SKM-1 treated with dmso at 0.1 percent for 144 hours (cell line): ENCODE measurements around the gene HDAC9.
"Not testable (repeated sequence)": the region's sequence is repeated elsewhere in the genome, so short reads cannot be mapped to it uniquely, and the experiment has no call there.

Experiments
- DNase-seq: peaks from one replicate; lab custom pipeline; 2025; ENCODE audit not compliant: unreplicated experiment; lab: John Stamatoyannopoulos, UW

Gene HDAC9

DNA sequence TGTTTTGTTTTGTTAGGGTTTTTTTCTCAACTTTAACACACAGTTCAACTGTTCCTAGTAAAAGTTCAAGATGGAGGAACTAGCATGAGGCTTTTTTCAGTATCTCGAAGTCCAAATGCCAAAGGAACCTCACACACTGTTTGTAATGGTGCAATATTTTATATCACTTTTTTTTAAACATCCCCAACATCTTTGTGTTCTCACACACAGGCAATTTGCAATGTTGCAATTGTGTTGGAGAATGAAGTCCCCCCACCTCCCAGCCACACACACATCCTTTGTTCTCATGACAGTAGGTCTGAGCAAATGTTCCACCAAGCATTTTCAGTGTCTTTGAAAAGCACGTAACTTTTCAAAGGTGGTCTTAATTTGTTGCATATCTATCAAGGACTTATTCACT lies 501.0 kb downstream of the HDAC9 start:
- no peak for DNase-seq

DNA sequence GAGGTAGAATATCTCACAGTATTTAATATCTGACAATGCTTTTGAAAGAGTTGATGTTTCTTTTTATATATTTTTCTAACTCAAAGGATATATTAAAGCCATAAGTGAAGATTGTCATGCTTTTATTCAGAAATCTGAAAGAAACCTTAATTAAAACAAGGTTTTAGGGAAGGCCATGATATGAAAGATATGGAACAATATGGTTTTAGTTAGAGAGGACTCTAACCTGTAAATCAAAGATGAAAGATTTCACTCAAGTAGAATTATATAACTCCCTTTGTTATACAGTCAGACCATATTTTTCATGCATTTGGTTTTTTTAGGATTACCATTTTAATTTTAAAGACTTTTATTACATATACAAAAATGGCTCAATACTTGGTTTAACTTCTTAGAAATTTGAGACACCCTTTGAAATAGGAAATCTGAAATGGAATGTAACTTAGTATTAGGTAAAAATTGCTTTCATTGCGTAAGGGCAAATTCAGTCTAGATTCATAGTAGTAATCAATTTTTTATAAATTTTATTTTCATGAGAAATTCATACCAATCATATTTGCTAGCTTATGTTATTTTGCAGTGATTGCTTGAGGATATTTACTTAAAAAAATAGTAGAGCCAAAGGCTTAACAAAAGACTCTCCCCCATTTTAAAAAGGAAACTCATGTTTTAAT lies 502.1 kb downstream of the HDAC9 start:
- no peak for DNase-seq

DNA sequence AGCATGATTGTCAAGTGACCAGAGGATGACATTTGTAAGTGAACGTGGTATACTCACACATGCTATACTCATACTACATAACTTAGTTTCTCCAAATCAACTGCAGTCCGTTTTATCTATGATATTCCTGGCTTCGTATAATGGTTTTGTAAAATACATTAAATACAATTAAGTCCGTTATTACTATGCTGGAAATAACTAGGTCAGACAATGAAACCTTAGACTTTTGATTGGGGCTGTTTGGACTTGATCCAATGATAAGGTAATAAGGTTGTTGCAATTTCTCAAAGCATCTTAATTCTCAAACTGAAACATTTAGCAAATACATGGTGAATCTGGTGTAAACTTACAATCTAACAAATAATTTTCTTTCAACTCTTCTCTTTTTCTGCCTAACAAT lies 504.9 kb downstream of the HDAC9 start:
- DNase-seq: no peak

DNA sequence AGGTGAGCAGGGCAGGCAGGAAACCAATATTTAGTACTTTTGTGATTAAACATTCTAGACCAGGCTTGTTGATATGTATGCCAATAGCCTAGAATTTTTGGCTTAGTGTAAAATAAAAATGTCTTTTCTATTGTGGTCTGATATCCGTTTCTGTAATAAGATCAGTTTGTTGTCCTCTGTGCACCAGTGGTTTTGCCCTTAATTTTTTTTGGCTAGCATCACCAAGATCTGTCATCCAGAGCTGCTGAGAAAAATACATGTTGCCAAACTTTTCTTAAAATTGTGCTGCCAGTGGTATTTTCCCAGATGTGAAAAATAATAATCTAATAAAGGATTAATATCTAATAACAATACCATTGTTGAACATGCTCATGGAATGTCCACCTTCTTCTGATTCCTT lies 506.3 kb downstream of the HDAC9 start:
- DNase-seq: no peak

DNA sequence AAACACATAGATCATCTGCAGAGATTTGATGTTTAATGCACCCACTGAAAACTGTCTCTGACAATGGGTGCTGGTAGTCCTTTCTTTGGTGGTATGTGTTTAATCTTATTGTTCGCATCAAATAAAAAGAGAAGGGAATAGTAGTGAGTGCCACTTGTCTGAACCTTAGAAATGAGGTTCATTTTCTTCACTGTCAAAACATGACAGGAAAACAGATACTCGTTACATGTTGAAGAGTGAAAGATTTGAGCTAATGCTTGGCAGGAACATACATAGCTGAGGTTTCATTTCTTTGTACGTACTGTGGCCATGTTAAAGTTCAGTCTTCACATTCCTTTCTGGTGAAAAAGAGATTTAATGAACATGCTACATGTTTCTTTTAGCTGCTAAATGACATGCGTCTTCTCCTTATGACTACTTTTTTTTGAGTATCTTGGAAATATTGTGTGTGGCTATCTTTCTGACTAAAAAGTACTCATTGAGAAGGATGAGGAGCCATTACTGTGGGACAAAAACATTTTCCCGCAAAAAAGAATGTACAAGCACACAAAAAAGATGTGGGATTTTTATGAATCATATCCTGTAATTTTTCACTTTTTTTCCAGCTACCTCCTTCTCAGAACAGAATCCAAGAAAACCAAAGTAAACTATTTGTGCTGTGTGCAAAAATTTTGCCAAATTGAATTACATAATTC lies 513.8 kb downstream of the HDAC9 start:
- no peak for DNase-seq

DNA sequence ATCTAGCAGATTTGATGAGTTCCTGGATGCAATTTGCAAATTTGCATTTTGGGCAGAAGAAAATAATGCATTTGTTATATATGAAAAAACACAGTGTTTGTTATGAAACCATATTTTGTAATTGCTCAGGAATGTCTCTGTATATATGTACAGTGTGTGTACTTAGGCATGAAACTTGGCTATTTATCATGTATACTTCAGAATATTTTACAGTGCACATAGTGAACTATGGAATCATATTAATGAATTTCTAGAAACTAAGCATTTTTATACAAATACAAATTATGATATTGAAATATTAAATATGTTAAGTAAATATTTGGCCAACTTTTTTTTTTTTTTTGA lies 514.4 kb downstream of the HDAC9 start:
- DNase-seq: no peak

DNA sequence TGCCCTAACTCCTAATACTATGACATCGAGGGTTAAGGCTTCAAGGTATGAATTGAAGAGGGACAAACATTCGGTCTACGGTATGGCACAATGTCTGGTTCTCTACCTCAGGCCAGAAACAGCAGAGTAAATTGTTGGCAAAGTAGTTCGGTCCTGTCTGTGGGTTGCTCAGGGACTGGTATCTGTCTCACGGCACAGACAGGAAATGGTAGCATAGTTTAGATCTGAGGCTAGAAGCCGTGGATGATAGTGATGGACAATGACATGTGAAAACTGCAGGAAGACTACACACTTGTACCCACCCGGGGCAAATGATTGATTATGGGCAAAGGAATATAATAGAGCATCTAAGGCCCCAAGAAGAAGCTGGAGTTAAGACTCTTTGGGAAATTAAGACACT lies 515.7 kb downstream of the HDAC9 start:
- DNase-seq: no peak

DNA sequence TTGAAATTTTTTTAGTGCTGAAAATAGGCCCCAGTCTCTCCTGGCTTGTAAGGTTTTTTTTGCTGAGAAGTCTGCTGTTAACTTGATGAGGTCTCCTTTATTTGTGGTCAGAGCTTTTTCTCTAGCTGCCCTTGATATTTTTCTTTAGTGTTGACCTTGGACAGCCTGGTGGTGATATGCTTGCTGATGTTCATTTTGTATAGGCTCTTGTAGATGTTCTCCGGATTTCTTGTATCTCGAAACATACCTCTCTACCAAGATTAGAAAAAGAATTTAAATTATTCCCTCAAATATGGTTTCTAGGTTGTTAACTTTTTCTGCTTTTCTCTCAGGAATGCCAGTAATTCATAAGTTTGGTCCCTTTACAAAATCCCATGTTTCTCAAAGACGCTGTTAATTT lies 519.5 kb downstream of the HDAC9 start:
- DNase-seq: no peak

DNA sequence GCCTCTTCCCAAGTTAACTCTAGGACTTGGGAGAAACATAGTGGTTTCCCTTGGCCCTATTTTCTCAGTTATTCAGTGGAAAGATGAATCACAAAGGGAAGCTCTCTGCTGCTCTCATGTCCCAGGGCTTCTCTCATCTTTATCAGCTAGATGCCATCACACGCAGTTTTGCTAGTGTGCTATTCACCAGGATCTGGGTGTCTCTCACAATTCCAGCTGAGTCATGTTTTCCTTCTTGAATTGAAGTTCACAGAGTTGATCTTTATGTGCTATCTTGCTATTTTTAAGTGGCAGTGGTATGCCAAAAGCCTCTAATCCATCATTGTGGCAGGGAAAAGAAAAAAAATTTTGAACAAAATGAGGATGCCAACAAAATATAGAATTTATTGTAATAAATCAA lies 520.6 kb downstream of the HDAC9 start:
- no peak for DNase-seq

DNA sequence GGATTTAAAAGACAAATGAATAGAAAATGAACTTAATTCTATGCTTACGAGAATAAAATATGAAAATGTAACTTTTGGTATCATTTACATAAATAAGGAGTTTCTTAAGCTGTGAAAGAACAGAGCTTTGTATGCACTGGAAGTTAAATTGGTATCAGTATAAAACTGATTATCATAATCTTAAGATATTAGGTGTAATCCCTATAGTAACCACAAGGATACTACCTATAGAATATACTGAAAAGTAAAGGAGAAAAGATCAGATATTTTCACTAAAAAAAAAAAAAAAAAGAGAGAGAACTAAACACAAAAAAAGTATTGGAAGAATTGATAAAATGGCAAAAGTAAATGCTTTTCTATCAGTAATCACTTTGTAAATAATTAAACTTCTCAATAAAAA lies 521.8 kb downstream of the HDAC9 start:
- no peak for DNase-seq

DNA sequence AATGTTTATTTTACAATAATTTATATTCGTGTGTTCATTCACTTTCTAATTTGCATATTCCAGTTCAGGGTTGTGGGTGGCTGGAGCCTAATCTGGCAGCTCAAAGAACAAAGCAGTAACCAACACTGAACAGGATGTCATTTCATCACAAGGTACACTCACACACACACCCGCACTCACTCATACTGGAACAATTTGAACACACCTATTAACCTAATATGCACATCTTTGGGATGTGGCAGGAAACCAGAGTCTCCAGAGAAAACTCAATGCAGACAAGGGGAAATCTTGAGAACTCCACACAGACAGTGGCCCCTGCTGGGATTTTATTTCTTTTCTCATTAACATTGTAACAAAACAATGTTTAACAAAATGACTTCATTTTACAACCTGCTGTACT lies 524.5 kb downstream of the HDAC9 start:
- DNase-seq: no peak

DNA sequence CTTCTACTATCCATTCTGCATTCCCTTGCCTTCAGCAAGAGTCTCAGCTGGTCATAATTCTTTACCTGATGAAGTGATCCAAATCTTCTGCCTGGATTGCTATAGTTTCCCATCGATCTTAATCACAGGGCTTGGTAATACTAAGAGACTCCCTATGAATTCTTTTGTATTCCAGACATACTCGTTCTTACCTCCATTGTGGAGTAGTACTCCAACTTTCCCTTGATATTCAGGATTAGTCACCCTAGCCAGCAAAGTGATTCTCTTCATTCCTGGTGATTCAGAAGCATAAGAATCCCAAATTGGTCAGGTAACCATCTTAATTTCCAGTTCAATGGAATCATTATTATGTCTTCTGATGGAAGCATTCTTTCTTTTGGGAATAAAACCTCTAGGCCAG lies 525.2 kb downstream of the HDAC9 start:
- no peak for DNase-seq

DNA sequence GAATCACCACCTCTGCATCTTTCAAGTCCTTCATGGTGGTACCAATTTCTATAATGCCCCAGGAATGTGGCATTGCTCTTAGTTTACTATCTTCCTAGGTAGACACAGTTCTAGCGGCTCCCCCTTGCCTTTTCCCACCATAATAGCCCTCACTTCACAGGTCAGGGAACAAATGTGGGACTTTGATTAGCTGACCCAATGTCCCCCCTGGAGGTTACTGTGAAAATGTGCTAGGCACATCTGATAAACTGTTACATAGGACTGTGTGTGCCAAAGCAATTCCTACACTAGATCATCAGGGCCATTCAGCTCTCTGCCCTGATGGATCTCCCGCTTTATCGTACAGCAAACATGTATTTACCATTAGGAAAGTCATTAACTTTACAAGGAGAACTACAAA lies 527.9 kb downstream of the HDAC9 start:
- DNase-seq: no peak

DNA sequence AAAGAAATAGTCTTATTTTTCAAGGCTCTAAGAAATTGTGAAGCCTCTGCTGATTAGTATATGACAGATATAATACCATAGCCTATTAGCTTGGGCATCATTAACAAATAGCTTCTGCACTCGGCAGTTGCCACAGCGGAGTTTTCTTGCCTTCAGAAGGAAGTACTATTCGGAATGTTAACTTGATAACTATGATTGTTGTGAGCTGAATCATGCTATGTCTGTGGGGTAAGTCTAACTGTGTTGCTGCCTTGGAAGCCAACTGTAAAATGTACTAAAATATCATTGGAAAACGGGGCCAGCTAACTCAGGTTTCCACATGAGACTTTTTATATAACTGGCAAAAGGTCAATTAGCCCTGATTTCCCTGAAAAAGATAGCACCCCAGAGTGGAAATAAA lies 528.7 kb downstream of the HDAC9 start:
- DNase-seq: no peak

DNA sequence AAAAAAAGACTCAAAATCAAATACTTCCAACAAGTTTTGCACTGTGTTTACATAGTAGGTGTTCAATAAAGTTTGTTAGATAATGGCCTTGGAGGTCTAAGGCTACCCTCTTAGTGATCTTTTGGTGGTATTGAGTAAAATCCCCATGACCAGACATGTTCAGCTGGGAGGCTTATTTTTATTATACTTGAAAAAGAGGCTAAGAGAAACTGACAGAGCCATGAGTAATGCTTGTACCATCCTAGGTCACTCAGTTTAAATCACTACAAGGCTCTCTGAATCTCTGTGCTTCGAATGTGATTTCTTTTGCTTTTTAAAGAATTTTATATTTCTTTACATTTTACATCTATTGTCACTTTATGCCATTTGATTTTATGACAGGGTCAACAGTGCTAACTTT lies 531.3 kb downstream of the HDAC9 start:
- no peak for DNase-seq

DNA sequence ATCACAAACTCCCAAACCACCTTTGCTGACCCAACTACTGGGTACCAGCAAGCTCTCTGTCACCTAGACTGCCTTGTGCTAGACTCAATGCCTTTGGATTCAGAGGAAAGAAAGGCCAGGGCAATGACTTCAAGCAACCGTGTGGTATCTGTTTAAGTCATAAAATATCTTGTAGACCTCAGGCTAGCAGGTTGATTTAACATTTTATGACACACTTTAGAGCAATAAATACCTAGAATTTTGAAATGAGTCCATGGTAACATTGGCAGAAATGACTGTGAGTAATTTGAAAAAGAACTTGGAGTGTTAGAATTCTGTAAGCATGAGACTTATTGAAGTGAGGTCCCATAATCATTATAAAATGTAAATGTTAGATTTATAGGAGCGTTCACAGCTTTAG lies 534.7 kb downstream of the HDAC9 start:
- no peak for DNase-seq

DNA sequence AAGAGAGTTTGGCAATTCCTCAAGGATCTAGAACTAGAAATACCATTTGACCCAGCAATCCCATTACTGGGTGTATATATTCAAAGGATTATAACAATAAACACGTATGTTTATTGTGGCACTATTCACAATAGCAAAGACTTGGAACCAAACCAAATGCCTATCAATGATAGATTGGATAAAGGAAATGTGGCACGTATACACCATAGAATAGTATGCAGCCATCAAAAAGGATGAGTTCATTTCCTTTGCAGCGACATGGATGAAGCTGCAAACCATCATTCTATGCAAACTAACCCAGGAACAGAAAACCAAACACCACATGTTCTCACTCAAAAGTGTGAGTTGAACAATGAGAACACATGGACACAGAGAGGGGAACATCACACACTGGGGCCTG lies 537.4 kb downstream of the HDAC9 start:
- DNase-seq: not testable (repeated sequence)

DNA sequence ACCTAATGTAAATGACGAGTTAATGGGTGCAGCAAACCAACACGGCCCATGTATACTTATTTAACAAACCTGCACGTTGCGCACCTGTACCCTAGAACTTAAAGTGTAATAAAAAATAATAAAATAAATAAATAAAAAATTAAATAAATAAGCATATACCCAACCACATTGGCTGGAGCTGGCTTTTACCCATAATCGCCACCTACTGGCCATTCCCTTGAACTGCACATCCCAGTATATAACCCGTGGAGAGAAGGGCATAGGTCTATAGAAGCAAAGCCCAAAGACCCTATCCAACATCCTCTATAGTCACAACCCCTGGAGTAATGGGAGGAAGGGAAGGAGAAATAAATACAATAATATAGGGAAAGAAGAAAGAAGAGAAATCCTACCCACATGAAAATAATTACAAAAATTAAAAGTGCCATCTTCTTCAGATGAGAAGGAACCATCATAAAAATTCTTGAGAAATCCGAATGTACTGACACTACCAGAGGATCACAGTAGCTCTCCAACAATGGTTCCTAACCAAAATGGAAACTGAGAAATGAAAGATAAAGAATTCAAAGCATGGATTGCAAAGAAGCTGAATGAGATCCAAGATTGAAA lies 556.3 kb downstream of the HDAC9 start:
- DNase-seq: peak; percentile 2
